Neural progenitor cell (in vitro differentiated cells): ENCODE data around the gene MDM2.

Experiments
- EZH2 ChIP-seq: fragments of 200-600 bp; sonication (generic); IDR thresholded peaks from 2 replicates; pipeline ENCODE4 v1.6.1; 2017; ENCODE audit warnings: antibody characterized with exemption, mild to moderate bottlenecking, moderate library complexity
- EZH2phosphoT487 ChIP-seq: fragments of 200-600 bp; sonication (generic); IDR thresholded peaks from 2 replicates; pipeline ENCODE4 v1.6.1; 2017; ENCODE audit warnings: antibody characterized with exemption
- TF ChIP-seq, protein P1 (sequence below): fragments of 200-600 bp; sonication (generic); IDR thresholded peaks from 2 replicates; pipeline ENCODE4 v1.5.1; 2017; ENCODE audit warnings: antibody characterized with exemption, mild to moderate bottlenecking

DNA sequence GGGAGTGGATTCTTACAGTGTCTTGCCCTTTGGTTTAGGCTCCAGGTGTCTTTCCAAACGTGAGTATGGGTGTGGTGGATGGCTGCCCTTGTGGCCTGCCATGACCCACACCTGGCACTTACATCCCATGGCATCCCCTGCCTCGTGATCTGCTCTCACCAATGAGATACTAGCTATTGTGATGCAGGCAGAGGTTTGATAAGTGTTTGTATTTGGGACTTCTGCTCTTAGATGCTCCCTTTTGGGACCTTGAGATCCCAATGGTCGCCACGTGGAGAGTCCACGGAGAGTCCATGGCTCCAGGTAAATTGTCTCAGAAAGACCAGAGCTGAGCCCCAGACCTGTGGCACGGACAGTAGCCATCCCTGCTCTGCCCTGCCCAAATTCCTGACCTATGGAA, 62.5 kb downstream of the MDM2 start:
- no peak for TF ChIP-seq EZH2
- TF ChIP-seq, protein P1, sequence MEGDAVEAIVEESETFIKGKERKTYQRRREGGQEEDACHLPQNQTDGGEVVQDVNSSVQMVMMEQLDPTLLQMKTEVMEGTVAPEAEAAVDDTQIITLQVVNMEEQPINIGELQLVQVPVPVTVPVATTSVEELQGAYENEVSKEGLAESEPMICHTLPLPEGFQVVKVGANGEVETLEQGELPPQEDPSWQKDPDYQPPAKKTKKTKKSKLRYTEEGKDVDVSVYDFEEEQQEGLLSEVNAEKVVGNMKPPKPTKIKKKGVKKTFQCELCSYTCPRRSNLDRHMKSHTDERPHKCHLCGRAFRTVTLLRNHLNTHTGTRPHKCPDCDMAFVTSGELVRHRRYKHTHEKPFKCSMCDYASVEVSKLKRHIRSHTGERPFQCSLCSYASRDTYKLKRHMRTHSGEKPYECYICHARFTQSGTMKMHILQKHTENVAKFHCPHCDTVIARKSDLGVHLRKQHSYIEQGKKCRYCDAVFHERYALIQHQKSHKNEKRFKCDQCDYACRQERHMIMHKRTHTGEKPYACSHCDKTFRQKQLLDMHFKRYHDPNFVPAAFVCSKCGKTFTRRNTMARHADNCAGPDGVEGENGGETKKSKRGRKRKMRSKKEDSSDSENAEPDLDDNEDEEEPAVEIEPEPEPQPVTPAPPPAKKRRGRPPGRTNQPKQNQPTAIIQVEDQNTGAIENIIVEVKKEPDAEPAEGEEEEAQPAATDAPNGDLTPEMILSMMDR, result no peak
- TF ChIP-seq EZH2phosphoT487, result no peak
